Measurements from ENCODE around the gene INSRR. TPM values are rescaled to one million over a fixed set of nuclear protein-coding genes. Genes with fewer than 3 reads are reported as not detected.

INSRR gene
- total and polyA plus RNA-seq, 4 donors = 0.01 TPM; not detected in 3

GRCh38 chr1:156883919-156884318 lies 25.0 kb upstream of the INSRR start:
- Histone ChIP-seq H3K4me3 (ENCODE audit: low read depth in 1 of 3, low read length in 3 of 3) (no peak overlapping the region), H3K27me3 (ENCODE audit: control insufficient read depth in 4 of 4, insufficient read depth in 4 of 4, low read length in 3 of 4) (peaks cover 0 to 2% (median 0%) of the 10 kb centered on the region in 4 donors), H3K27ac (ENCODE audit: low read depth in 1 of 2, low read length in 2 of 2) (no peak overlapping the region), H3K9ac (ENCODE audit: low read depth in 1 of 2, low read length in 2 of 2) (no peak overlapping the region), H3K4me1 (ENCODE audit: control insufficient read depth in 4 of 4, insufficient read depth in 4 of 4, low read length in 3 of 4) (no peaks in the 10 kb centered on the region), H3K36me3 (ENCODE audit: control insufficient read depth in 4 of 4, insufficient read depth in 3 of 4, low read depth in 1 of 4, low read length in 3 of 4) (no peaks in the 10 kb centered on the region), H3K9me3 (ENCODE audit: control insufficient read depth in 4 of 4, low read length in 3 of 4) (no peaks in the 10 kb centered on the region)
- TF ChIP-seq FOXA2 (IDR thresholded peaks at IDR 0.05) (no peak), ZBTB33 (IDR thresholded peaks at IDR 0.05) (no peak), YY1 (IDR thresholded peaks at IDR 0.05) (no peak), TAF1 (conservative IDR thresholded peaks at IDR 0.05) (no peak)
- DNase-seq (ENCODE audit: low spot score) = no peak
- 59% methylated on average over 7 of the region's 7 CpGs for WGBS

- no peak for DNase-seq (ENCODE audit: low spot score)
- Histone ChIP-seq H3K27ac (ENCODE audit: low read depth in 1 of 2, low read length in 2 of 2) (no peak overlapping the region), H3K9ac (ENCODE audit: low read depth in 1 of 2, low read length in 2 of 2) (no peak overlapping the region), H3K4me1 (ENCODE audit: control insufficient read depth in 4 of 4, insufficient read depth in 4 of 4, low read length in 3 of 4) (no peaks in the 10 kb centered on the region), H3K36me3 (ENCODE audit: control insufficient read depth in 4 of 4, insufficient read depth in 3 of 4, low read depth in 1 of 4, low read length in 3 of 4) (no peaks in the 10 kb centered on the region), H3K27me3 (ENCODE audit: control insufficient read depth in 4 of 4, insufficient read depth in 4 of 4, low read length in 3 of 4) (no peaks in the 10 kb centered on the region), H3K9me3 (ENCODE audit: control insufficient read depth in 4 of 4, low read length in 3 of 4) (no peaks in the 10 kb centered on the region), H3K4me3 (ENCODE audit: low read depth in 1 of 3, low read length in 3 of 3) (no peak overlapping the region)
- 70% methylated on average over 3 of the region's 3 CpGs for WGBS
- TF ChIP-seq NR2F2 (IDR thresholded peaks at IDR 0.05) = no peak
Measured at GRCh38 chr1:156882543-156882942, 23.6 kb upstream of the INSRR start.

GRCh38 chr1:156881663-156882062 lies 22.7 kb upstream of the INSRR start:
- no peak overlapping the region for H3K9ac ChIP-seq (ENCODE audit: low read depth in 1 of 2, low read length in 2 of 2)
- no peak for TF ChIP-seq SP1 (IDR thresholded peaks at IDR 0.05)
- TF ChIP-seq RXRA (IDR thresholded peaks at IDR 0.05) = no peak
- no peak for TF ChIP-seq GABPA (IDR thresholded peaks at IDR 0.05 in 1 of 2, conservative IDR thresholded peaks at IDR 0.05 in 1 of 2)
- TF ChIP-seq EGR1 (IDR thresholded peaks at IDR 0.05; ENCODE audit: low read depth in 2 of 2) = no peak
- TF ChIP-seq MAX (IDR thresholded peaks at IDR 0.05) = no peak
- TF ChIP-seq REST (IDR thresholded peaks at IDR 0.05) = no peak
- WGBS = 83% methylated on average over 4 of the region's 4 CpGs
- H3K4me1 ChIP-seq (ENCODE audit: control insufficient read depth in 4 of 4, insufficient read depth in 4 of 4, low read length in 3 of 4) = no peaks in the 10 kb centered on the region
- H3K4me3 ChIP-seq (ENCODE audit: low read depth in 1 of 3, low read length in 3 of 3) = no peak overlapping the region
- no peaks in the 10 kb centered on the region for H3K36me3 ChIP-seq (ENCODE audit: control insufficient read depth in 4 of 4, insufficient read depth in 3 of 4, low read depth in 1 of 4, low read length in 3 of 4)
- no peak overlapping the region for H3K27ac ChIP-seq (ENCODE audit: low read depth in 1 of 2, low read length in 2 of 2)
- no peaks in the 10 kb centered on the region for H3K9me3 ChIP-seq (ENCODE audit: control insufficient read depth in 4 of 4, low read length in 3 of 4)
- no peaks in the 10 kb centered on the region for H3K27me3 ChIP-seq (ENCODE audit: control insufficient read depth in 4 of 4, insufficient read depth in 4 of 4, low read length in 3 of 4)
- DNase-seq (ENCODE audit: low spot score) = no peak
